Left renal pelvis (tissue), 4 donors: Measurements from ENCODE around the gene MGAT5. TPM values are rescaled to one million over a fixed set of nuclear protein-coding genes. Genes with fewer than 3 reads are reported as not detected.
"Not testable (repeated sequence)": the region's sequence is repeated elsewhere in the genome, so short reads cannot be mapped to it uniquely, and the experiment has no call there.

Experiments used
- DNase-seq, 4 donors: peaks; one replicate each; pipeline ENCODE4 v3.0.0-alpha.2; 2013; ENCODE audit warnings: low read depth in 4 of 4, low spot score in 3 of 4
- polyA plus RNA-seq, 4 donors: library from polyadenylated mRNA; unstranded; fragments of 120-200 nt; gene quantifications; one replicate each; pipeline ENCODE4 v1.2.1, GENCODE V29; 2013; ENCODE audit not compliant: insufficient read length in 4 of 4

The MGAT5 gene
- polyA plus RNA-seq, 4 donors: 40.5 to 53.8 (median 48.2) TPM

DNA sequence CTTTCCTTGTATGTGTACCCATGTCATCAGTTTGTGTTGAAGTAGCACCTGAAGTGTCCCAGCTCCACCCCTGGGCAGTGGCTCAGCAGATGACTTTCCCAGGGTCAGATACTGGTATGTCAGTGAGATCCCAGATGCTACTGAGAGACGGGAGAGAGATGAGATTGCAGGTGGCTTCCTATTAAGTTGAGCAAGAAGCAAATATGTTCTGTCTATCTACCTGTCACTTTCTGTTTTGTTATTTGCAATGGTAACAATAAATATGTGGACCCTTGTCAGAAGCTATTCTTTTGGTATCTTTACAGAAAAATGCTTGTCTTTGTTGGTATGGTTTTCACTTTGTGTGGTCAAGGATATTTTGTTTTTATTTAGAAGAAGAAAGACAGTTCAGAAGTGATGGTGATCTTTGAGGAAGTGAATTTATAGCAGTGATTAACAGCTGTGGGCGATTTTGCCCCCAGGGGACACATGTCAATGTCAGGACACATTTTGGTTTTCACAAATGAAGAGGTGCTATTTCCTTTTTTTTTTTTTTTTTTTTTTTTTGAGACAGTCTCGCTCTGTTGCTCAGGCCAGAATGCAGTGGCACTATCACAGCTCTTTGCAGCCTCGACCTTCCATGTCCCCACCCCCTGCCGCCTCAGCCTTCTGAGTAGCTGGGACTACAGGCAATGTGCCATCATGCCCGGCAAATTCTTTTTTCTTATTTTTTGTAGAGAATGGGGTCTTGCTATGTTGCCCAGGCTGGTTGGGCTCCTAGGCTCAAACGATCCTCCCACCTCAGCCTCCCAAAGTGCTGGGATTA is 21.4 kb downstream of the MGAT5 start:
- DNase-seq: no peak

GRCh38 chr2:134276381-134277172 is 22.7 kb downstream of the MGAT5 start:
- DNase-seq: no peak

GRCh38 chr2:134277223-134277622 is 23.4 kb downstream of the MGAT5 start:
- DNase-seq: no peak

- DNase-seq: no peak
Measured at GRCh38 chr2:134278553-134278952, 24.7 kb downstream of the MGAT5 start.

GRCh38 chr2:134279417-134279816 is 25.5 kb downstream of the MGAT5 start:
- no peak for DNase-seq

DNA sequence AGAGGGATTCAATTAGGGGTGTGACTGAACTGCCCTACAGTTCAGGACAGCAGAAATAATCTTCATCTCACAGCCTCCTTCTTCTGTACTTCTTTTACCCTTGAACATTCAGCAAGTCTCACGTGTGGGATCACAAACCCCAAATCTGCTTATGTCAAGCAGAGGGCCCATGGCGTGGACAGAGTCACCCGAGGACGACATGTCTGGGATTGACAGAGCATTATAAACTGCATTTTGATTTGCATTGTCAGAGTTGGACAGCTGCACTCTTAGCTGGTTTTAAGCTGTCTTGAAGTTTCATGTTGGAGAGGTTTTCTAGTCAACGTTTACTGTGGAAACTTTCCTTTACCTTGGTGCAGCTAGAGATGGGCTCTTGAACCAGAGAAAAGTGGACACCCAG is 26.4 kb downstream of the MGAT5 start:
- DNase-seq: no peak

DNA sequence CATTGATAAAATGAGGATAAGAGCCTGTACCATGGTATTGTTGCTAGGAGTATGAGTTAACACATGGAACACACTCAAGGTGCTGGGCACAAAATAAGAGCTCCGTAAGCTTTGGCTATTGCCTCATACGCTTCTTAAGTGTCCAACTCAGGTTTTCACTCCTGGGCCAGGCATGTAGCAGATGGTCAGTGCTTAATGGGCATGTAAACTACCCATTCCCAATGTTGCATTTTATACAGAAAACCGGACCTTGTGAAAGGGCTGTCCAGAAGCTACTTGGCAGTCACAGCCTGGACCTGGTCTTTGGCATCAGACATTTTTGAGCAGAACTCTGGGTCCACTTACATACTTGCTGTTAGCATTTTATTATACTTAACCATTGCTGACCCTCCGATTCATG is 26.9 kb downstream of the MGAT5 start:
- no peak for DNase-seq

DNA sequence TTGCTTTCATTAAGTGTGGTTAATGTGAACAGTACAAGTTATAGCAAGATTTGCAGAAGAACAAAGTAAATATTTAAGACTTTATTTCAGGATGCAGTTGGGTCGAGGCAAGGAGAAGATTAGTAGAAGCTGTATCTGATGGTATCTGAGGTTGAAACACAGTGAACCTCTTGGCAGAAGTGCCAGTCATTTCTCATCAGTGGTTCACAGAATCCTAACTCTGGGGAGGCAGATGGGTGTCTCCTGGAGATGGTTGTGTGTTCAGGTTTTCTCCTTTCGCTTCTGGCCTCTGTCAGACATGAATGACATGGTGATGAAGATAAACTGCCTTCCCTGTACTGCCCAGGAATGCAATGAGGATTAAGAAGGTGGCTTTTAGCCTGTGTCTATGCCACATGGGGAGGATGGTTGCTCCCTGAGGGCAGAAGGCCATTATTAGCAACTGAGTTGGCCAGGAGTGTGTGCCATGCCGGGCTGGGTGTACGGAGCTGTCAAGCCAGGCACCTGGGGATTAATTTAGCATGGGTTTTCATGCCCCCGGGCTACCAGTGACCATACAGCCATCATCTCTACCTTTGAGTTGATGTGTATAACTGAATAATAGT is 28.0 kb downstream of the MGAT5 start:
- no peak for DNase-seq

DNA sequence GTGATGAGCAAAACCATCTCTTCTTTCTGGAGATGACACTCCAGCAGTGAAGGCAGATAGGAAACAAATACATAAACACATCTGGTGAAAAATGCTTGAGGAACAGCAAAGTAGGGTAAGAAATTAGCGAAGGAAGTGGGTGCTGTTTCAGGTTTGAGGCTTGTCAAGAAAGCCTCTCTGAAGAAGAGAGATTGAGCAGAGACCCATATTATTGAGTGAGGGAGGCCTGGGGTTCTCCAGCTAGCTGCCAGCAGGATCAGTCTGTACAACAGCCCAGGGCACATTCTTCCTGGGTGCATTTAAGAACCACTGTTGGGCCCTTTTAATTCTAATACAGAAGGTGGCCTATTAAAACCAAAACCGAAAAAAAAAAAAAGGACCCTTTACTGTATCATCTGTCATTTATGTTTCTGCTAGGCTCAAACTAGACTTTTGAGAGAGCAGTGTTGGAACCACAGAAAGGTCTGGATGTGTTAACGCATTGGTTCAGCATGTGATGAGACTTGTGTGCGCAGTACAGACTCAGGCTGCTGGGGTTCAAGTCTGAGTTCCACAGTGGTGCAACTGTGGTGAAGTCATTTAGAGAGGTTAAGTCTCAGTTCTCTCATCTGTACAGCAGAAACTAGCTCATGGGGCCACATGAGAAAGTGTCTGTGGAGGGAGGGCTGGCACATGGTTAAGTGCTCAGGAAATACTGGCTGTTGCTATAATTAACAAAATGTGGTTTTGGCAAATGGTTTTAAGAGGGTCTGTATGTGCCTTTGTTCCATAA is 28.9 kb downstream of the MGAT5 start:
- no peak for DNase-seq

DNA sequence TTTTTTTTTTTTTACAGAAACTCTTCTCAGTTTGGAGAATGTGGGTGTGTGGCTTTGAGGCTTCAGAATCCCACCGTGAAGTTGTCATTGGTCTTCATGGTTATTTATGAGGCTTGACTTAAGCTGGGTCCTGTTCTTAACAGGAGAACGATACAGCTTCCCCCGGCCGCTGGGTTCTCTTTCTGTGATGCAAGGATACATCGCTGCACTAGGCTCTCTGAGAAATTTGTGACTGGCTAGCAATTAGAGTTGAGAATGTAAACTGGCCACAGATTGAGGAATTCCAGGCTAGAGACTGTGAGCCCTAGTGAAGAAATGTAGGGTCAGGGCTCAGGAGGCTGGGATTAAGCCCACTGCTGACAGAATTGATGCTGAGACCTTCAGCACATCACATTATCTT is 29.8 kb downstream of the MGAT5 start:
- no peak for DNase-seq

DNA sequence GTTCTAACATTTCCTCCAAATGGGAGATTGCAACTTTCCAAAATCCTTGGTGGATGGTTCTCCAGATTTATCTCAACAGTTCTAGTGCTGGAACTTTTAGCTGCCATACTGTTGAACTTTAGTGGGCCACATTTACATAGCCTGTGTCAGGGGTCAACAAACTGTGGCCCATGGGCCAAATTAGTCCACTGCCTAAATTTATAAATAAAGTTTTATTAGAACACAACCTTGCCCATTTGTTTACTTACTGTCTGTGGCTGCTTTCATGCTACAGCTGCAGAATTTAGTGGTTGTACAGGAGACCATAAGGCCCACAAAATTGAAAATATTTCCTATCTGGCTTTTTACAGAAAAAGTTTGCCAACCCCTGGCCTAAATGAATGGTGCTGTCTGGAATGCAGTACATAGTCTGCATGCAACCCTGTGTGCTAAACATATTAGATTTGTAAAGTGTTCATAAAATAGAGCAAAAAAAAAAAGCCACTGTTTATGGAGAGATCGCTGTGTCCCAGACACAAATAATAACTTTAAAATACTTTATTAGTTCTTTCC is 30.3 kb downstream of the MGAT5 start:
- no peak for DNase-seq

- DNase-seq: no peak
Measured at GRCh38 chr2:134287323-134287722, 33.5 kb downstream of the MGAT5 start.

GRCh38 chr2:134288814-134289213 is 34.9 kb downstream of the MGAT5 start:
- no peak for DNase-seq

DNA sequence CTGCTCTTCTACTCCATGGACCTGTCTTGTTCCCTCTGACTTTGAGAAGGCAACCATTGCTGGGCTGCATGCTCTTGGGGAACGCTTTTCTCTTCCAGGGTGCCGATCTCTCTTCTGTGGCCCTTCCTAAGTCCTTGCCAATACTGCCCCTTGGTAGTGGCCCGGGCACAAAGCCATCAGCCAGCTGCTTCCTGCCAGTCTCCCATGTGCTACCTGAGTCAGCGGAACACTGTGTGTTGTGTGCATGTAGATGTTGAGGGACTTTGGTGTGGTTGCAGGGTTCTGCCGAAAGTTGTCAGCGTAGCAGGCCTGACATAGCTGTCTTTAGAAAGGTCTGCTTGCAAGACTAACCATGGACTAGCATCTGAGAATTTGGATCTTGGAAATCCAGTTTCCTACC is 35.4 kb downstream of the MGAT5 start:
- DNase-seq: no peak

GRCh38 chr2:134290358-134290757 is 36.5 kb downstream of the MGAT5 start:
- DNase-seq: no peak

DNA sequence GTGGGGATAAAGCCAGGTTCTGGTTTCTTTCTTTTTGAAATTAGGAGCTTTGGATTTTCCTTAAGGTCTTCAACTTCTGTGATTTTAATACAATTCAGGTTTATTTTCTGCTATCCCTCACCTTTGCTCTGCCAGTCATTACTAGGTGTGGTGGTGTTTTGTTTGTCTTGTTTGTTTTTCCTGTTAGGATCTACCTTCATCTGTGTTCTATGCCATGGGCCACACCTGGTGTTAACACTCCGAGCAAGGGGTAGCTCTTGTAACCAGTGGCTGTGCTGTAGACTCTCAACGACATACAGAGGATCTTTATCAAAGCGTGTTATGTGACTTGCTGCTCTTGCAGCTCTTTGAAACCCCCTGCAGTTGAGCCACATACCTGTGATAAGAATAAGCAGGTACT is 38.6 kb downstream of the MGAT5 start:
- no peak for DNase-seq

DNA sequence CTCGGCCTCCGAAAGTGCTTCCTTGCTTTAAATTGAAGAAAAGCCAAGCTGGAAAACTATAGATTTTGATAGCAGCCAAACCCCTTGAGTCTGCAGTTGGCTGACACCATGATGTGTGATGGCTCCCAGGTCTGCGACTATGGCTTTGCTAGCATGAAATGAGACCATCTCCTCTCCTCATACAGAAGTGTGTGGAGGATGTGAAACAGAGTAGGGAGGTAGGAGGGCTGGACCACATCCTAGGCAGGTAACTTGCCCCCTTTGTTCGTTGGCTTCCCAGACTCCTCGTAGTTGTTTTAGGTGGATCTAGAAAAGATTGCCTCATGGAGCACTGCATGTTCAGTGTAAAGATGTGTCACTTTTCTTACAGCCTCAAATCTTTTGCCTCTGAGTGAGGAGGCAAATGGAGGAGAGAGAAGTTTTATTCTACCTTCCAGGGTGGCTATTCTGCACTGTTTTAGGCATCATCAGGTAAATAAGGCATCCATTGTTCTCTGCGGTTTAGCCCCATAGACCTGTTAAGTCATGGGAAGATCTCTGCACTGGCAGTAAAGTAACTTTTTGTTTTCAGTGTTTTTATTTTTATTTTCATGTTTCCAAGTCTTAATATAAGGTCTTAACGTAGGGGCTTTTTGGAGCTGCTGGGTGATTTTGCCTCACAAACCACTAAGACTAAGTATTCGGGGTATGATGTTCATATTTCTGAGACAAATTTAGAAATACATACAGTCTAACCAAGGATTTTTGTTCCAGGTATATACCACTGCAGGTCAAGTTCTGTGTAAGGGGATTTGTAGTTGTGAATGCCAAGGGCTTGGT is 40.1 kb downstream of the MGAT5 start:
- DNase-seq: no peak

- DNase-seq: not testable (repeated sequence)
Measured at GRCh38 chr2:134294598-134294997, 40.7 kb downstream of the MGAT5 start.

GRCh38 chr2:134295441-134295840 is 41.6 kb downstream of the MGAT5 start:
- no peak for DNase-seq

DNA sequence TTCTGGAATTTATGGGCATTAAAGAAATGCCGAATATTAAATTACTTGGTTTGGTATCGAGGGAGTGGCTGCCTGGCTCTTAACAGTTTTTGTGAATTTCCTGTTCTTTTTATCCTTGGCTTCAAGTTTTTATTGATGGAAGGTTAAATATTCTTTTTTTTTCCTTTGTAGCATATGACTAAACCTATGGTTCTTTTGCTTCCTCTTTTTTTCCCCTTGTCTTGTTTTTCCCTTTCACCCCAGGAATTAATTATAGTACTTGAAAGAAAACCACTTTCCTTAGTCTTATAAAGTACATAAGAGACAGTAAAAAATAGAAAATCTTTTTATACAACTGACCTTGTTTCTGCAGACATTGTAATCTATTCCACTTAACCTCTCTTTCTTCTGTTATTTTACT is 42.4 kb downstream of the MGAT5 start:
- DNase-seq: no peak
